Subcutaneous adipose tissue (tissue), 4 donors: Measurements from ENCODE around the gene SMARCA4. TPM values are rescaled to one million over a fixed set of nuclear protein-coding genes. Genes with fewer than 3 reads are reported as not detected.

Source experiments
- total RNA-seq, 4 donors: library from RNA; depleted of rRNA; stranded (reverse); fragments of >200 nt; gene quantifications; one replicate each; pipeline ENCODE4 v1.1.0, GENCODE V29; 2016
- TF ChIP-seq, protein P1 (sequence below): fragments of 450-650 bp; IDR thresholded peaks from one replicate; pipeline ENCODE4 v1.5.1; 2016; ENCODE audit warnings: low read depth, mild to moderate bottlenecking, control low read depth, antibody characterized with exemption, moderate library complexity

The SMARCA4 gene
- 10 to 100 TPM; 29.7 to 57.5 (median 39.1) TPM for total RNA-seq

DNA sequence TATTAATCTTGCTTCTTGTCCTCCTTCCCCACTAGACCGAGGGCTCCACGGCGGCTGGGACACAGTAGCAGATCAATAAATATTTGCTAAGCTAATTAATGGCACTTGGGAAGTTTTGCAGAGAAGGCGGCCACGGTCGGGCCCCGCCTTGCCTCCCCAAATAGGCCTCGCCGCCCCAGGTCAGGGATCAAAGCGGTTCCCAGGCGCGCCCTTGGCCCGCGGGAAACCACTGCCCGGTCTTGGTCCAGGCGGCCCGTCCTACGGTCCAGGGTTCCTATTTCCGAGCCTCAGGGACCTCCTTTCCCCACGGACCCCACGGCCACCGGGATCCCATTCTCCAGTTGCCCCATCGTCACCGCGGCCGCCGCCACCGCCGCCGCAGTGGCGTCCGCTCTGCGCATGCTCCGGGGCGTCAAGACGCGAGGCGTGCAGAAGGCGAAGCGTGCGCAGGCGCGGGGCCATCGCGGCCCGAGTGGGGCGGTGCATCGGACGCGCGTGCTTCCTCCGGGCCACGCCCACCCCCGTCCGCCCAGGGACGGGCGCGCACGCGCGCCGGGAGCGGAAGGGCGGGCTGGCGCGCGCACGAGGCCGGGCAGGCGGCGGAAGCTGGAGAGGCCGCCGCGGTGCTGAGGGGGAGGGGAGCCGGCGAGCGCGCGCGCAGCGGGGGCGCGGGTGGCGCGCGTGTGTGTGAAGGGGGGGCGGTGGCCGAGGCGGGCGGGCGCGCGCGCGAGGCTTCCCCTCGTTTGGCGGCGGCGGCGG lies at the start of gene SMARCA4:
Gene SMARCA4, plus strand, starts transcription at position 717 of the 759 bp plus-strand sequence. CDS start 23,122 bp downstream, outside the sequence.
- TF ChIP-seq, protein P1, sequence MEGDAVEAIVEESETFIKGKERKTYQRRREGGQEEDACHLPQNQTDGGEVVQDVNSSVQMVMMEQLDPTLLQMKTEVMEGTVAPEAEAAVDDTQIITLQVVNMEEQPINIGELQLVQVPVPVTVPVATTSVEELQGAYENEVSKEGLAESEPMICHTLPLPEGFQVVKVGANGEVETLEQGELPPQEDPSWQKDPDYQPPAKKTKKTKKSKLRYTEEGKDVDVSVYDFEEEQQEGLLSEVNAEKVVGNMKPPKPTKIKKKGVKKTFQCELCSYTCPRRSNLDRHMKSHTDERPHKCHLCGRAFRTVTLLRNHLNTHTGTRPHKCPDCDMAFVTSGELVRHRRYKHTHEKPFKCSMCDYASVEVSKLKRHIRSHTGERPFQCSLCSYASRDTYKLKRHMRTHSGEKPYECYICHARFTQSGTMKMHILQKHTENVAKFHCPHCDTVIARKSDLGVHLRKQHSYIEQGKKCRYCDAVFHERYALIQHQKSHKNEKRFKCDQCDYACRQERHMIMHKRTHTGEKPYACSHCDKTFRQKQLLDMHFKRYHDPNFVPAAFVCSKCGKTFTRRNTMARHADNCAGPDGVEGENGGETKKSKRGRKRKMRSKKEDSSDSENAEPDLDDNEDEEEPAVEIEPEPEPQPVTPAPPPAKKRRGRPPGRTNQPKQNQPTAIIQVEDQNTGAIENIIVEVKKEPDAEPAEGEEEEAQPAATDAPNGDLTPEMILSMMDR = no peak

GRCh38 chr19:10911579-10912363 lies 49.1 kb upstream of the SMARCA4 start:
- TF ChIP-seq, protein P1 = no peak

GRCh38 chr19:10912619-10913018 lies 48.2 kb upstream of the SMARCA4 start:
- TF ChIP-seq, protein P1 = no peak

DNA sequence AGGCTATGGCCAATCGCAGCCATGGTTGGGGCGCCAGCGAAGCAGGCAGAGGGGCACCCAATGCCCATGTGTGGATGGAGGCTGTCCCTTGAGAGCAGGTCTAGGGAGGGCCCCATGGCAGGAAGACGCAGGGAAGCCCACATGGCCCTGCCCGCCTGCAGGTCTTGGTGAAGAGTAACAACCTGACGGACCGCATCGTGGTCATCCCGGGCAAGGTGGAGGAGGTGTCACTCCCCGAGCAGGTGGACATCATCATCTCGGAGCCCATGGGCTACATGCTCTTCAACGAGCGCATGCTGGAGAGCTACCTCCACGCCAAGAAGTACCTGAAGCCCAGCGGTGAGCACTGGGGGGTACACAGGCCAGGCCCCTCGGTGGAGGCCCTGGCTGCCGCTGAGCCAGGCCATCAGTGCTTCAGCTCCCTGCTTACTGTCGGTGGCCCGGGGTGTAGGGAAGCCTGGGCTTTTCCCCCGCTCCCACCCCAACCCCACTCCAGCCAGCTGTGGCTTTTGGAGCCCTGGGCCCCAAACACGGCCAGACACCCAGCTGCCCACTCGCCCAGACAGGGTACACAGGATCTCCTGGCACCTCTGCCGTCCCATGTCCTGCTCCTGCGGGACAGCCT lies 47.0 kb upstream of the SMARCA4 start:
- TF ChIP-seq, protein P1 = no peak

- TF ChIP-seq, protein P1 = no peak
Measured at GRCh38 chr19:10915130-10916091, 45.4 kb upstream of the SMARCA4 start.

DNA sequence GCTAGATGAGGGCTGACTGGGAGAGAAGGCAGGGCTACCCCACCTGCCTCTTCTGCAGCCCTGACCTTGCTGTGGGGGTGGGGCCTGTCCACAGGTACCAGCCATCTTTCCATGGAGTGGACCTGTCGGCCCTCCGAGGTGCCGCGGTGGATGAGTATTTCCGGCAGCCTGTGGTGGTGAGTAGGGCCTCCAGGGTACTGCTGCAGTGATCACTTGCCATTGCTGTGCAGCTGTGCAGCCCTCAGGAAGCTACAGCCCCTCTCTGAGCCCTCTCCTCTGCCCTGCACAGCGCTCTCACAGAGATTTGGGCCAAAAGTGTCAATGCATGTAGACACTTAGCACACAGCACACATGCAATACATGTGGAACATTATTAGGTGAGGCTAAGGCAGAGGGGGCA lies 44.2 kb upstream of the SMARCA4 start:
- TF ChIP-seq, protein P1 = no peak
